Sigmoid colon (tissue), 4 donors: ENCODE measurements around the gene CACNA1C.
A peak's percentile ranks its signal among the peaks of the same experiment; 100 is the strongest.

Experiments used
- POLR2A ChIP-seq, 2 donors: fragments of 450-650 bp; IDR thresholded peaks; one replicate each; pipeline ENCODE4 v1.6.1; 2016; ENCODE audit warnings: antibody characterized with exemption in 2 of 2, mild to moderate bottlenecking in 2 of 2, moderate library complexity in 2 of 2
- POLR2AphosphoS5 ChIP-seq, 4 donors: sonication (generic); formaldehyde crosslinking; IDR thresholded peaks; one replicate each; pipeline ENCODE4 v1.6.1; 2017; ENCODE audit warnings: antibody characterized with exemption in 4 of 4
- TF ChIP-seq, protein P1 (sequence below), 4 experiments: fragments of 450-650 bp in 3 of 4; fragments of 200-600 bp in 1 of 4; IDR thresholded peaks; one replicate each; pipeline ENCODE4 v1.5.1; 2016 to 2019; ENCODE audit warnings: antibody characterized with exemption in 4 of 4, mild to moderate bottlenecking in 3 of 4, moderate library complexity in 2 of 4

GRCh38 chr12:2613326-2614073 is 560.7 kb downstream of the CACNA1C start:
- TF ChIP-seq, protein P1, sequence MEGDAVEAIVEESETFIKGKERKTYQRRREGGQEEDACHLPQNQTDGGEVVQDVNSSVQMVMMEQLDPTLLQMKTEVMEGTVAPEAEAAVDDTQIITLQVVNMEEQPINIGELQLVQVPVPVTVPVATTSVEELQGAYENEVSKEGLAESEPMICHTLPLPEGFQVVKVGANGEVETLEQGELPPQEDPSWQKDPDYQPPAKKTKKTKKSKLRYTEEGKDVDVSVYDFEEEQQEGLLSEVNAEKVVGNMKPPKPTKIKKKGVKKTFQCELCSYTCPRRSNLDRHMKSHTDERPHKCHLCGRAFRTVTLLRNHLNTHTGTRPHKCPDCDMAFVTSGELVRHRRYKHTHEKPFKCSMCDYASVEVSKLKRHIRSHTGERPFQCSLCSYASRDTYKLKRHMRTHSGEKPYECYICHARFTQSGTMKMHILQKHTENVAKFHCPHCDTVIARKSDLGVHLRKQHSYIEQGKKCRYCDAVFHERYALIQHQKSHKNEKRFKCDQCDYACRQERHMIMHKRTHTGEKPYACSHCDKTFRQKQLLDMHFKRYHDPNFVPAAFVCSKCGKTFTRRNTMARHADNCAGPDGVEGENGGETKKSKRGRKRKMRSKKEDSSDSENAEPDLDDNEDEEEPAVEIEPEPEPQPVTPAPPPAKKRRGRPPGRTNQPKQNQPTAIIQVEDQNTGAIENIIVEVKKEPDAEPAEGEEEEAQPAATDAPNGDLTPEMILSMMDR (IDR thresholded peaks at IDR 0.05): no peak
- TF ChIP-seq POLR2AphosphoS5 (IDR thresholded peaks at IDR 0.05) (peak; percentile 16 to 64 (median 30)), POLR2A (IDR thresholded peaks at IDR 0.05) (no peak)
